Measurements from ENCODE around the gene RNF144A. TPM values are rescaled to one million over a fixed set of nuclear protein-coding genes. Genes with fewer than 3 reads are reported as not detected.

The RNF144A gene
- total RNA-seq, 1 experiment from 2014 or later, result 3.0 TPM

DNA sequence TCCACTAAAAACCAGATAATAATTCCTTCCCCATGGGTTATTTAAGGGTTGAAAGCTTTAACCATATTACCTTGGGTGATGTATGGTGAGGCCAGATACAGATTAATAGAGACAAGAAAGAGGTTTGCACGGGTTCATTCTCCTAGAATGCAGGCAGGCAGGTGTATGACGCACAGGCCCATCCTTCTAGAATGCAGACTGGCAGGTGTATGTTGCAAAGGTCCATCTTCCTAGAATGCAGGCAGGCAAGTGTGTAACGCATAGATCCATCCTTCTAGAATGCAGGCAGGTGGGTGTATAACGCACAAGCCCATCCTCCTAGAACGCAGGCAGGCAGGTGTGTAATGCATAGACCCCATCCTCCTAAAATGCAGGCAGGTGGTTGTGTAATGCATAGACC lies 35.7 kb upstream of the RNF144A start:
- Mint-ChIP-seq H3K27ac (ENCODE audit: unreplicated experiment) (no peak overlapping the region), H3K4me3 (ENCODE audit: unreplicated experiment) (no peak overlapping the region), H3K27me3 (ENCODE audit: insufficient read depth, unreplicated experiment) (peaks cover 2% of the 10 kb centered on the region), H3K9me3 (ENCODE audit: unreplicated experiment) (peaks cover 10% of the 10 kb centered on the region), H3K36me3 (ENCODE audit: insufficient read depth, unreplicated experiment) (no peaks in the 10 kb centered on the region), H3K4me1 (ENCODE audit: low read depth, unreplicated experiment) (no peaks in the 10 kb centered on the region)
- no peak overlapping the region for H3K4me3 ChIP-seq (ENCODE audit: low read depth, low read length)
- no peaks in the 10 kb centered on the region for H3K27me3 ChIP-seq (replicated peaks; ENCODE audit: control insufficient read depth, insufficient read depth, low read length)
- CTCF ChIA-PET, result no interaction called here
- no peaks in the 10 kb centered on the region for H3K4me1 ChIP-seq
- BruUV-seq (replicated peaks), result no TSS peak
- POLR2A ChIA-PET, result no interaction called here
- TF ChIP-seq, protein P1, sequence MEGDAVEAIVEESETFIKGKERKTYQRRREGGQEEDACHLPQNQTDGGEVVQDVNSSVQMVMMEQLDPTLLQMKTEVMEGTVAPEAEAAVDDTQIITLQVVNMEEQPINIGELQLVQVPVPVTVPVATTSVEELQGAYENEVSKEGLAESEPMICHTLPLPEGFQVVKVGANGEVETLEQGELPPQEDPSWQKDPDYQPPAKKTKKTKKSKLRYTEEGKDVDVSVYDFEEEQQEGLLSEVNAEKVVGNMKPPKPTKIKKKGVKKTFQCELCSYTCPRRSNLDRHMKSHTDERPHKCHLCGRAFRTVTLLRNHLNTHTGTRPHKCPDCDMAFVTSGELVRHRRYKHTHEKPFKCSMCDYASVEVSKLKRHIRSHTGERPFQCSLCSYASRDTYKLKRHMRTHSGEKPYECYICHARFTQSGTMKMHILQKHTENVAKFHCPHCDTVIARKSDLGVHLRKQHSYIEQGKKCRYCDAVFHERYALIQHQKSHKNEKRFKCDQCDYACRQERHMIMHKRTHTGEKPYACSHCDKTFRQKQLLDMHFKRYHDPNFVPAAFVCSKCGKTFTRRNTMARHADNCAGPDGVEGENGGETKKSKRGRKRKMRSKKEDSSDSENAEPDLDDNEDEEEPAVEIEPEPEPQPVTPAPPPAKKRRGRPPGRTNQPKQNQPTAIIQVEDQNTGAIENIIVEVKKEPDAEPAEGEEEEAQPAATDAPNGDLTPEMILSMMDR (IDR thresholded peaks at IDR 0.05; ENCODE audit: insufficient read depth in 1 of 2, low read depth in 1 of 2, low read length in 1 of 2, severe bottlenecking in 1 of 2, unreplicated experiment in 1 of 2), result no peak
- no peaks in the 10 kb centered on the region for H3K36me3 ChIP-seq (ENCODE audit: control insufficient read depth, insufficient read depth, low read length)
- intact Hi-C loops (cut with micrococcal nuclease; ENCODE audit: unreplicated experiment), result no loop called here
- peaks cover 4% of the 10 kb centered on the region; the same call in 1 of the 2 replicates for H3K9me3 ChIP-seq
- no peak for DNase-seq

DNA sequence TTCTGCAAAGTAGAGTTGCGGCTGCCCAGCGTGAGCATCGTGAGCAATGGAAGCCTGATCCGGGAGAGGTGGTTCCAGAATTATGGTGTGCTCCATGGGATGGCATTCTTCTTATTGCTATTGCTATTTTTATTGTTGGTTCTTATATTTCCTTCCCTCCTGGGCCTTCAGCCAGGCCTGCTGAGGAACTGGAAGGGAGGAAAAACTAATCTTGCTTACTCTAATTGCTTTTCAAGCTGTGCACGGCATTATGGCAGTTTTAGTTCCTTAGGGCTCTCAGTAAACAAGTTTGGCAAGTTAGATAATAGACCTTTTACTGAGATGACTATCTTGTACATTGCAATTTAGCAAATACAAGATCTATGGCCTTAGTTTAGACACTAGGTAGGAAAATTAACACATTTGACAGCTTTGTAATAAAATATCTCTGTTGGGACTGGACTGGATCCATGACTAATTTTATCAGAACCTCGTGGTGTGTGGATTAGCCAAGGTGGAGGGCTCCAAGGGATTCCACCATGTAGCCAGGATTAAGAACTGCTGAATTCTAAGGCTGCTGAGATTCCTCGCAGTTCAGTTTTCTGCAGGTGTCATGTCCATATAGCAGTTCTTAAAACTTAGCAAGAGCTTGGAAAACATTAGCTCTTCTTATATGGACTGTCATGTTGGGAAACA lies 33.6 kb upstream of the RNF144A start:
- Mint-ChIP-seq H3K4me3 (ENCODE audit: unreplicated experiment) (no peak overlapping the region), H3K4me1 (ENCODE audit: low read depth, unreplicated experiment) (no peaks in the 10 kb centered on the region), H3K36me3 (ENCODE audit: insufficient read depth, unreplicated experiment) (no peaks in the 10 kb centered on the region), H3K27ac (ENCODE audit: unreplicated experiment) (no peak overlapping the region), H3K9me3 (ENCODE audit: unreplicated experiment) (peaks cover 10% of the 10 kb centered on the region), H3K27me3 (ENCODE audit: insufficient read depth, unreplicated experiment) (peaks cover 2% of the 10 kb centered on the region)
- intact Hi-C loops (cut with micrococcal nuclease; ENCODE audit: unreplicated experiment), result no loop called here
- Histone ChIP-seq H3K4me3 (ENCODE audit: low read depth, low read length) (no peak overlapping the region), H3K4me1 (no peaks in the 10 kb centered on the region), H3K27me3 (replicated peaks; ENCODE audit: control insufficient read depth, insufficient read depth, low read length) (no peaks in the 10 kb centered on the region), H3K9me3 (peaks cover 4% of the 10 kb centered on the region; the same call in 1 of the 2 replicates), H3K36me3 (ENCODE audit: control insufficient read depth, insufficient read depth, low read length) (no peaks in the 10 kb centered on the region)
- ChIA-PET CTCF (no interaction called here), POLR2A (no interaction called here)
- TF ChIP-seq, protein P1 (IDR thresholded peaks at IDR 0.05; ENCODE audit: insufficient read depth in 1 of 2, low read depth in 1 of 2, low read length in 1 of 2, severe bottlenecking in 1 of 2, unreplicated experiment in 1 of 2), result no peak
- BruUV-seq (replicated peaks), result no TSS peak
- no peak for DNase-seq

DNA sequence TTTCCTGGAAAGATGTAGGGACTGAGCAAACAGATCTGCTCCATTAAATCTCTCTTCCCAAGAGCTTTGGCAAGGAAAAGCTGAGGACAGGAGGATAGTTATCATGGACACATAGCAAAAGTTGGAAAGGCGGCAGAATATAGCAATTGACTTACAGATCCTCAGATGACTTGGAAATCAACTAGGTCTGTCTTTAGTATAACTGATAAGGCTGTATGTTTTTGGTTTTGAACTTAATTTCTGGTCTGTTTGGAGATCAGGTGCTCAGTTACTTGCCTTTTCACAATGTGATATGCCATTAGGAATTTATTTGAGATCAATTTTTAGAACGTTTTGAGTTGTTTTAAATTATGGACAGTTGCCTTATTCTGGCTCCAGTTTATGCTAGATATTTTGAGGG lies 31.7 kb upstream of the RNF144A start:
- Mint-ChIP-seq H3K4me1 (ENCODE audit: low read depth, unreplicated experiment) (no peaks in the 10 kb centered on the region), H3K36me3 (ENCODE audit: insufficient read depth, unreplicated experiment) (no peaks in the 10 kb centered on the region), H3K27me3 (ENCODE audit: insufficient read depth, unreplicated experiment) (peaks cover 2% of the 10 kb centered on the region), H3K9me3 (ENCODE audit: unreplicated experiment) (peaks cover 10% of the 10 kb centered on the region), H3K4me3 (ENCODE audit: unreplicated experiment) (no peak overlapping the region), H3K27ac (ENCODE audit: unreplicated experiment) (no peak overlapping the region)
- Histone ChIP-seq H3K36me3 (ENCODE audit: control insufficient read depth, insufficient read depth, low read length) (no peaks in the 10 kb centered on the region), H3K27me3 (replicated peaks; ENCODE audit: control insufficient read depth, insufficient read depth, low read length) (no peaks in the 10 kb centered on the region), H3K4me3 (ENCODE audit: low read depth, low read length) (no peak overlapping the region), H3K4me1 (no peaks in the 10 kb centered on the region), H3K9me3 (no peaks in the 10 kb centered on the region)
- intact Hi-C loops (cut with micrococcal nuclease; ENCODE audit: unreplicated experiment), result no loop called here
- ChIA-PET CTCF (no interaction called here), POLR2A (no interaction called here)
- TF ChIP-seq, protein P1 (IDR thresholded peaks at IDR 0.05; ENCODE audit: insufficient read depth in 1 of 2, low read depth in 1 of 2, low read length in 1 of 2, severe bottlenecking in 1 of 2, unreplicated experiment in 1 of 2), result no peak
- no TSS peak for BruUV-seq (replicated peaks)
- DNase-seq, result no peak
